Hippocampal formation (tissue), 2 donors: Measurements from ENCODE around the gene USH1G.
A peak's percentile ranks its signal among the peaks of the same experiment; 100 is the strongest.
"Not testable (repeated sequence)": the region's sequence is repeated elsewhere in the genome, so short reads cannot be mapped to it uniquely, and the experiment has no call there.

ENCODE experiments used
- DNase-seq, 2 donors: peaks; one replicate each; lab custom pipeline; 2025; lab: John Stamatoyannopoulos, UW

Gene USH1G

DNA sequence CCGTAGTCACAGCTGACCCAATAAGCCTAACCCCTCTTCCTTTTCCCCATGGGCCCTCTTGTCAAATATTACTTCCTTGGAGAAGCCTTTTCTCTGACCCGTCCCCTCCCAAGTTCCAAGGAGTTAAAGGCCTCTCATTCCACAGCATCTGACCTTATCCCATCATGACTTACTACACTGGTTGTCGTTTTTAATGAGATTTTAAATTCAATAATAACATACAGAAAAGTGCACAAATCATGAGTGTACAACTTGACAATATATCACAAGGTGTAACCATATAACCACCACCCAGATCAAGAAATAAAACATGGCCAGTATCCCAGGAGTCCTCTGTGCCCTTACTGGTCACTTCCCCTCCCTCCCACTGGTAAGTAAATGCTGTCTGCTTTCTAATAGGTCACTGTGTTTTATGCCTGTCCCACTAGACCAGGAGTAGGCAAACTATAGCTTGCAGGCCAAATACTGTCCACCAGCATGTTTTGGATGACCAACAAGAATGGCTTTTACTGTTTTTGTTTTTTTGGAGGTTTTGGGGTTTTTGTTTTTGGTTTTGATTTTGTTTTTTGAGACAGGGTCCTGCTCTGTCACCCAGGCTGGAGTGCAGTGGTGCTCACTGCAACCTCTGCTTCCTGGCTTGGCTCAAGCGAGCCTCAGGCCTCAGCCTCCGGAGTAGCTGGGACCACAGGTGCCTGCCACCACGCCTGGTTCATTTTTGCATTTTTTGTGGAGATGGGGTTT is 49.0 kb downstream of the USH1G start:
- no peak for DNase-seq

DNA sequence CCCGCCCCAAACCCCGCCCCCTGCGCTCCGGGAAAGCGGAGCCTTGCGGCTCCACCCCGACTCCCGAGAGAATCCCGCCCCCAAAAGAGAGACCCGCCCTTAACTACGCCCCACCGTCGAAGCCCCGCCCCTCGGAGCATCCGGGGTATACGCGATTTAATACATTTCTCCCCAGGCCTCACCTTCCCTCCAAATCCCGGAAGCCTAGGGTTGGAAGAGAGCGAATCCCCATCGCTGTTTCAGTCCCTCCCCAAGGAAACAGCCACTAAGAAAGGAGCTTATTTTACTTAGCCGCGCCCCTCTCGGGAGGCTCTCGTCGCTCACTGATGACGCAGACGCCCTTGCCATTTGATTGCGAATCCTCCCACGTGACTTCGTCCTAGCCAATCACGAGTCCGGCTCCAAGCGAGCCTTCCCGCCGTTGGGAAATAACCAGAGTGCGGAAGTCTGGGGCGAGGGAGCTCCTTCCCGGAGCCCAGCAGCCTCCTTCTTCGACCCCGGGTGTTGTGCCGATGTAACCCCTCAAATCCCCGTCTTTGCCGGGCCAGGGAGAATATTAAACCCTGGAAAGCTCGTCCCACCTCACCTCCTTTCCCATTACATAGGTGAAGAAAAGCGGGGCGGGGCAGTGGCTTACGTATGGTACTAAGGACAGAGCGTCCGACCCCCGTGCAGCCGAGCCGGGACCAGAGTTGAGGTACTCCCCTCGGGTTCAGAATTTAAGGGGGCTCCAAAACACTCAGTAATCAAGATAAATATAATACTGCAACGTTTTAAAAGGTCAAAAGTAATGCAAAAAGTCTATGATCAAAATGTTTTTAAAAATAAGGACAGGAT is 49.8 kb downstream of the USH1G start:
- peak; percentile 100 for DNase-seq

- no peak for DNase-seq
These were observed 50.6 kb downstream of the USH1G start, which contains the start of gene FDXR for GRCh38 chr17:74872313-74873036. Gene FDXR, minus strand, starts transcription at chr17:74872994. Its CDS starts 50 bp downstream, at chr17:74872944.

DNA sequence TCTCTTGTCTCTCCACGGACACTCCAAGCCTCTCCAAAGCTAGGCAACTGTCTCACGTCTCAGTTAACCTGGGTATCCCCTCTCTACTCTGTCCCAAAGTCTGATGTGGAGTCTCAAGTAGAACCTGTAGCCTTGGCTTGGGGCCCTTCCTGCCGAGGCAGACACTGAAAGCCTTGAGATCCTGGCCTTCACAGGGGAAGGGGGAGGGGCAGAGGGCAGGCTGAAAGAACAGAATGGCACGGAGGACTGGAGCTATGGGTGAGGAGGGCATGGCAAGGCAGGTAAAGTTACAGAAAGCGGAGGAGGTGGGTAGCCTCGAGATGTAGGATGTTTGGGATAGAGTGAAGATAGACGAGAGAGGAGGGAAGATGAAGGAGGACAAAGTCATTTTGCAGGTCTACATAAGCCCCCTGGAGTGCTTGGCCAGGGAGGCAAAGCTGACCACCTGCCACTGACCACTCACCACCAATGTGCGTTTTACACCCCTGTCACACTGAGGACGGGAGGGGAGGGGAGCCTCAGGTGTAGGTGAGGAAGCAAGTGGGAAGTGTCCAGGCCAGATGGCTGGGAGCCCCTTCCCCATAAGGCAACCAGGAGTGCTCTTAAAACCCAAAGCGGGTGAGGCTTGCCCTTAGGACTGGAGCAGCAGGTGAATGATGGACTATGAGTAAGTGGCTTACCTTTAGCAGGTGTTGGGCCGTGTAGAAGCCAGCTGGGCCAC is 51.5 kb downstream of the USH1G start:
- no peak for DNase-seq

- DNase-seq = no peak
These were observed 52.5 kb downstream of the USH1G start for GRCh38 chr17:74870512-74870911.

DNA sequence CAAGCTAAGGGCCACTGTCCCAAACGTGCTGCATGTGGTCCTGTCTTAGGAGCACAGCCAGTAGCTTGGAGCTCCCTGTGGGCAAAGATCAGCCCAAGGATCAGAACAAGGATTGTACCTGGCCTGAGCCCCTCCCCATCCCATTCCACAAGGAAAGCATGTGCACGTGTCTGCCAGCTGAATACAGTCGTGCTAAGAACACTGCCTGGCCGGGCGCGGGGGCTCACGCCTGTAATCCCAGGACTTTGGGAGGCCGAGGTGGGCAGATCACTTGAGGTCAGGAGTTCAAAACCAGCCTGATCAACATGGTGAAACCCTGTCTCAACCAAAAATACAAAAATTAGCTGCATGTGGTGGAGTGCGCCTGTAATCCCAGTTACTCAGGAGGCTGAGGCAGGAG is 53.0 kb downstream of the USH1G start:
- not testable (repeated sequence) for DNase-seq

GRCh38 chr17:74868908-74869255 is 54.2 kb downstream of the USH1G start:
- DNase-seq = no peak

GRCh38 chr17:74868251-74868907 is 54.7 kb downstream of the USH1G start:
- no peak for DNase-seq

GRCh38 chr17:74866198-74866835 is 56.7 kb downstream of the USH1G start:
- no peak for DNase-seq
